Breast epithelium (tissue), 4 donors: ENCODE results near the gene TXLNB. TPM values are rescaled to one million over a fixed set of nuclear protein-coding genes. Genes with fewer than 3 reads are reported as not detected.

ENCODE experiments used
- DNase-seq, 2 donors: peaks; one replicate each; pipeline ENCODE4 v3.0.0-alpha.2; 2019; ENCODE audit warnings: low spot score in 2 of 2
- H3K27ac ChIP-seq, 2 donors: fragments of 200-600 bp; sonication (generic) in 1 of 2; one replicate each; pipeline ENCODE4 v1.5.1; 2016 to 2019; ENCODE audit warnings: mild to moderate bottlenecking in 1 of 2
- H3K27me3 ChIP-seq, 2 donors: fragments of 200-600 bp; sonication (generic) in 1 of 2; one replicate each; pipeline versions ENCODE4 v1.5.1 to v1.6.0; 2017 to 2019; ENCODE audit warnings: control low read depth in 1 of 2, mild to moderate bottlenecking in 1 of 2
- H3K36me3 ChIP-seq: fragments of 200-600 bp; one replicate; pipeline ENCODE4 v1.5.1; 2019
- H3K4me1 ChIP-seq, 2 donors: fragments of 200-600 bp; sonication (generic); one replicate each; pipeline ENCODE4 v1.5.1; 2016 to 2019; ENCODE audit warnings: control low read depth in 1 of 2
- H3K4me3 ChIP-seq, 3 donors: fragments of 200-600 bp; sonication (generic); 1 replicate in 2 of 3; 2 replicates in 1 of 3; pipeline ENCODE4 v1.5.1; 2016 to 2019; ENCODE audit warnings: mild to moderate bottlenecking in 3 of 3, moderate library complexity in 2 of 3
- H3K9me3 ChIP-seq, 2 donors: fragments of 200-600 bp; sonication (generic) in 1 of 2; one replicate each; pipeline ENCODE4 v1.5.1; 2016 to 2019; ENCODE audit warnings: control low read depth in 1 of 2
- POLR2A ChIP-seq: fragments of 450-650 bp; IDR thresholded peaks from one replicate; pipeline ENCODE4 v1.6.1; 2016; ENCODE audit warnings: antibody characterized with exemption, mild to moderate bottlenecking, moderate library complexity
- POLR2AphosphoS5 ChIP-seq, 3 donors: sonication (generic); formaldehyde crosslinking; IDR thresholded peaks; one replicate each; pipeline ENCODE4 v1.6.1; 2017; ENCODE audit warnings: antibody characterized with exemption in 3 of 3
- intact Hi-C: fragments of 100-400 bp; cut with DNase I; formaldehyde crosslinking; loops from one replicate; pipeline ENCODE4 v1.15.1; 2023; ENCODE audit warnings: low total_unique reads
- total RNA-seq, 3 donors: library from RNA; depleted of rRNA; stranded (reverse); fragments of >200 nt; gene quantifications; one replicate each; pipeline ENCODE4 v1.1.0, GENCODE V29; 2016
- TF ChIP-seq, protein P1 (sequence below), 3 donors: fragments of 450-650 bp; IDR thresholded peaks; one replicate each; pipeline ENCODE4 v1.5.1; 2016 to 2017; ENCODE audit warnings: antibody characterized with exemption in 3 of 3, mild to moderate bottlenecking in 3 of 3, moderate library complexity in 3 of 3

The TXLNB gene
- total RNA-seq, 3 donors from 2014 or later, result 0.96 to 2.9 (median 2.5) TPM

DNA sequence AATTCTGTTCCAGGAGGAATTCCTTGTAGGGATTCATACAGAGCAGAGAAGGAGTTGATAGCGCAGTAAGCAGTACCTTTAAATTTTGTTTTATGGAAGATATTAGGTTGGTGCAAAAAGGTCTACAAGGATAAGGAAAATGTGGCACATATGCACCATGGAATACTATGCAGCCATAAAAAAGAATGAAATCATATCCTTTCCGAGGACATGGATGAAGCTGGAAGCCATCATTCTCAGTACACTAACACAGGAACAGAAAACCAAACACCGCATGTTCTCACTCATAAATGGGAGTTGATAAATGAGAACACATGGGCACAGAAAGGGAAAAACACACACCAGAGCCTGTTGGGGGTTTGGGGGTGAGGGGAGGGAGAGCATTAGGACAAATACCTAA, 37.4 kb upstream of the TXLNB start:
- H3K4me1 ChIP-seq, result no peaks in the 10 kb centered on the region
- H3K27me3 ChIP-seq, result no peaks in the 10 kb centered on the region
- no peaks in the 10 kb centered on the region for H3K36me3 ChIP-seq
- H3K9me3 ChIP-seq, result no peaks in the 10 kb centered on the region
- no peak overlapping the region for H3K4me3 ChIP-seq
- intact Hi-C loops, result no loop called here
- no peak for DNase-seq
- no peak overlapping the region for H3K27ac ChIP-seq
- TF ChIP-seq, protein P1, sequence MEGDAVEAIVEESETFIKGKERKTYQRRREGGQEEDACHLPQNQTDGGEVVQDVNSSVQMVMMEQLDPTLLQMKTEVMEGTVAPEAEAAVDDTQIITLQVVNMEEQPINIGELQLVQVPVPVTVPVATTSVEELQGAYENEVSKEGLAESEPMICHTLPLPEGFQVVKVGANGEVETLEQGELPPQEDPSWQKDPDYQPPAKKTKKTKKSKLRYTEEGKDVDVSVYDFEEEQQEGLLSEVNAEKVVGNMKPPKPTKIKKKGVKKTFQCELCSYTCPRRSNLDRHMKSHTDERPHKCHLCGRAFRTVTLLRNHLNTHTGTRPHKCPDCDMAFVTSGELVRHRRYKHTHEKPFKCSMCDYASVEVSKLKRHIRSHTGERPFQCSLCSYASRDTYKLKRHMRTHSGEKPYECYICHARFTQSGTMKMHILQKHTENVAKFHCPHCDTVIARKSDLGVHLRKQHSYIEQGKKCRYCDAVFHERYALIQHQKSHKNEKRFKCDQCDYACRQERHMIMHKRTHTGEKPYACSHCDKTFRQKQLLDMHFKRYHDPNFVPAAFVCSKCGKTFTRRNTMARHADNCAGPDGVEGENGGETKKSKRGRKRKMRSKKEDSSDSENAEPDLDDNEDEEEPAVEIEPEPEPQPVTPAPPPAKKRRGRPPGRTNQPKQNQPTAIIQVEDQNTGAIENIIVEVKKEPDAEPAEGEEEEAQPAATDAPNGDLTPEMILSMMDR (IDR thresholded peaks at IDR 0.05), result no peak
- TF ChIP-seq POLR2A (no peak), POLR2AphosphoS5 (IDR thresholded peaks at IDR 0.05) (no peak)

DNA sequence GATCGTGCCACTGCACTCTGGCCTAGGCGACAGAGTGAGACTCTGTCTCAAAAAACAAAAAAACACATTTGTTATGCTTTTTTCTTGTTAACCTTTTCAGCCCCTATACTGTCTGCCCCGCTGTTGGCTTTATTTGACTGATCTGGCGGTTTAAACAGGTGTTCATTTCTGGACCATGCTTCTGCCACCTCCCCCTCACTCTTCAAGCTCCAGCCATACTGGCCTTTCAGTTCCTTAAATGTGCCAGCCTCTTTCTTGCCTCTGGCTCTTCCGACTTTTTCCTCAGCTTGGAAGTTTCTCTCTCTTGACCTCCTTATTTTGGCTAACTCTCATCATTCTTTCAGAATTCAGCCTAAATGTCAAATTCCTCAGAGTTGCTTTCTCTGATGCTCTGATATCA, 35.2 kb upstream of the TXLNB start:
- Histone ChIP-seq H3K36me3 (no peaks in the 10 kb centered on the region), H3K27ac (peak overlapping the region in 1 of 2 donors; percentile 3), H3K4me1 (no peaks in the 10 kb centered on the region), H3K9me3 (no peaks in the 10 kb centered on the region), H3K4me3 (no peak overlapping the region), H3K27me3 (no peaks in the 10 kb centered on the region)
- TF ChIP-seq, protein P1 (IDR thresholded peaks at IDR 0.05), result no peak
- TF ChIP-seq POLR2AphosphoS5 (IDR thresholded peaks at IDR 0.05) (no peak), POLR2A (no peak)
- no peak for DNase-seq
- intact Hi-C loops, result no loop called here

DNA sequence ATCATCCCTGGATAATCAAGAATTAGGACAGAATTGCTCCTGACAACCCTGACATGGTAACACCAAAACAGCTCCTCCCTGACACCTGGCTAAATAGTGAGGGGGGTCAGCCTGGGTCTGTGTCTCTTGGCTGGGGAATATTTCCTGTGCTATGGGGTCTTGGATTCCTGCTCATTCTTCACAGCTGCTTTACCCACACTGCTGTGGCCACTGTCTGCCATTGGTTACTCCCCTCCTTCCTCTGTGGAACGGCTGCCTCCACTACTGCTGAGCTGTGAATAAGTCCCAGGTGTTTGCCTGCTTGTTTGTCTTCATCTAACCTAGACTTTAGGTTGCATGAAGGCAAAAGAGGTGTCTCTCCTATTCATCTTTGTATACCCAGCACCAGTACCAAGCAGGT, 33.9 kb upstream of the TXLNB start:
- no peaks in the 10 kb centered on the region for H3K9me3 ChIP-seq
- no peaks in the 10 kb centered on the region for H3K27me3 ChIP-seq
- H3K27ac ChIP-seq, result peak overlapping the region; percentile 66 to 76
- intact Hi-C loops, result no loop called here
- no peak for DNase-seq
- no peak overlapping the region for H3K4me3 ChIP-seq
- no peaks in the 10 kb centered on the region for H3K36me3 ChIP-seq
- TF ChIP-seq, protein P1 (IDR thresholded peaks at IDR 0.05), result no peak
- TF ChIP-seq POLR2AphosphoS5 (IDR thresholded peaks at IDR 0.05) (no peak), POLR2A (no peak)
- H3K4me1 ChIP-seq, result no peaks in the 10 kb centered on the region

DNA sequence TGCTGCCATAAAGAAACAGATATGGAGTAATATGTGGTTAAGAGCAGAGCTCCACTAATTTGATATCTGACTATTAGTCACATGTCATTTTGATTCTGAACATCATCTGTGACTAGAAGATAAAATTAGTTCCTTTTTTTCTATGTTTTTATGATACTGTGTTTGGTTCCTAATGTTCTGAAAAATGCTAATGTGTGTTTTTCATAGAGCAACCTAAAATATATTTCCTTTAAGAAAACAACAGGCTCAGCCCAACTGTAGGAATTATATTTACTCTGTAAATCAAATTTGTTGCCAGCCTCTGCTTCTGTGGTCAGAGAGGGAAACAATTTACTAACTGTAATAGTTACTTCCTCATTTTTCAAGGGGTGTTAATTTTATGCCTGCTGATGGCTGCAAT, 33.3 kb upstream of the TXLNB start:
- no peaks in the 10 kb centered on the region for H3K9me3 ChIP-seq
- DNase-seq, result no peak
- H3K4me1 ChIP-seq, result no peaks in the 10 kb centered on the region
- intact Hi-C loops, result no loop called here
- peak overlapping the region; percentile 66 to 76 for H3K27ac ChIP-seq
- no peaks in the 10 kb centered on the region for H3K36me3 ChIP-seq
- TF ChIP-seq POLR2AphosphoS5 (IDR thresholded peaks at IDR 0.05) (no peak), POLR2A (no peak)
- TF ChIP-seq, protein P1 (IDR thresholded peaks at IDR 0.05), result no peak
- H3K4me3 ChIP-seq, result no peak overlapping the region
- no peaks in the 10 kb centered on the region for H3K27me3 ChIP-seq

- Histone ChIP-seq H3K36me3 (no peaks in the 10 kb centered on the region), H3K4me1 (no peaks in the 10 kb centered on the region), H3K27ac (peak overlapping the region; percentile 66 to 87), H3K9me3 (no peaks in the 10 kb centered on the region), H3K4me3 (peak overlapping the region in 1 of 3 donors; percentile 39), H3K27me3 (no peaks in the 10 kb centered on the region)
- TF ChIP-seq POLR2A (no peak), POLR2AphosphoS5 (IDR thresholded peaks at IDR 0.05) (no peak)
- TF ChIP-seq, protein P1 (IDR thresholded peaks at IDR 0.05), result no peak
- DNase-seq, result no peak
- intact Hi-C loops, result no loop called here
Observed at GRCh38 chr6:139324301-139324555, 32.4 kb upstream of the TXLNB start.
